CD4-positive, alpha-beta T cell treated with Interleukin-17A for 1 hour (primary cell): ENCODE data around the gene DDX17.

Experiments used
- DNase-seq: peaks from one replicate; pipeline ENCODE4 v3.0.0-alpha.2; 2020

The DDX17 gene

DNA sequence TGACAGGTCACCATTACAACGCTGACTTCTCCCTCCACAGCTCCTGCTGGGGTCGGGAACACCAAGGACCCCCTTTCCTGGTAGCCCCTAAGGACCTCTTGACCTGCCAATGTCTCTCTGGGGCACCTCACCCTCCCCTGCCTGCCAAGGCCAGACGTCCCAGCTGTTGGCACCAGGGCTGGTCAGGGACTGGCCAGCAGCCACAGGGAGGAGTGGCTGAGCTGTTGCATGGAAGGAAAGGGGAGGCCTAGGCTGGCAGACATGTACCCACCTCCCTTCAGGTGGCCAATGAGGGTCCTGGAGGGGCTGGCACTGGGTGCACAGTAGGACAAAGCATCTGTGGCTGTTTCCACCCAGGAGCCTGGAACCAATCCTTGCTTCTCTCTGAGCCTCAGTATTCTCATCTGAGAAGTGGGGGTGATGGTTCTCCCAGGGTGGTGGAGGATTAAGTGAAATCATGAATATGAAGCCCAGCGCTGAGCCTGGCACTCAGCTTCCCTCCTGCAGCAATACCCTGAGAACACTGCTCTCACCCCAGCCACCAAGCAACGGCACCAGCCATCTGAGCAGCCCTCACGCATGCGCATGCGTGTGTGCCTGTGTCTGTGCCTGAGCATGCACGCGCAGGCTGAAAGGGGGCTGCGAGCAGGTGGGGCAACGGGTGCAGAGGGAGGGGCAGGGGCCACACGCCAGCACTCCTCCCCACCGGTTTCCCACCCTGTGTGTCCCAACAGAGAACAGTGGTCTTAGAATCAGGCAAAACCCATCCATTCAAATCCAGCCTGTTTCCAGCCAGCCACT, 57.0 kb downstream of the DDX17 start:
- no peak for DNase-seq

- no peak for DNase-seq
Measured at GRCh38 chr22:38446018-38446601, 60.0 kb downstream of the DDX17 start.

GRCh38 chr22:38444783-38445182, 61.3 kb downstream of the DDX17 start:
- no peak for DNase-seq

GRCh38 chr22:38443628-38444521, 62.2 kb downstream of the DDX17 start:
- no peak for DNase-seq

DNA sequence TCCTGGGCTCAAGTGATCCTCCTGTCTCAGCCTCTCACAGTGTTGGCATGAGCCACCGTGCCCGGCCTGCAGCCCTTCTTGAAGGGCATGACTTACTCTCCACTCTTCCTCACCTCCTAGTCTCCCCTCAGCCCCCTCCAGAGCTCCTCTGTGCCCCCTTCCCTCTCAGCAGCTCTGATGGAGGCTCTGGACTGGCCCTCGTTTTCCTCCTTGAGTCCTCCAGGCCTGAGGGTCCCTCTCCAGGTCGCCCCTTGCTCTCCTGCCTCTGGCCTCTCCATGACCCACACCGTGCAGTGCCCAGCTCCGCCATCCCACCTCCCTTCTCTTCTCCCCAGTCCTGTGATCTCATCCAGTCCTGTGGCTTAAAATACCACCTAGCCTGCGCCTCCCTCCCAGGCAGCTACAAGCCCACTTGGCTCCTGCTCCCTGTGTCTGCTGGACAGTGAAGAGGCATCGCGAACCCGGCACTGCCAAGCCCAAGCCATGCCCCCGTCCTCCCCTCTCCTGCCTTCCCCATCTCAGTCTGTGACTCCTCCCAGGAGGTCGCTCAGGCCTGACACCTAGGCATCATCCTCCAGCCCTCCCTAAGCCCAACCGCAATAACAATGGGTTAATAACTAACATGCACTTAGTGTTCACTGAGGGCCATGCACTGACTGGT, 63.0 kb downstream of the DDX17 start:
- DNase-seq, result no peak

- DNase-seq, result no peak
Measured at GRCh38 chr22:38441620-38442287, 64.4 kb downstream of the DDX17 start.

DNA sequence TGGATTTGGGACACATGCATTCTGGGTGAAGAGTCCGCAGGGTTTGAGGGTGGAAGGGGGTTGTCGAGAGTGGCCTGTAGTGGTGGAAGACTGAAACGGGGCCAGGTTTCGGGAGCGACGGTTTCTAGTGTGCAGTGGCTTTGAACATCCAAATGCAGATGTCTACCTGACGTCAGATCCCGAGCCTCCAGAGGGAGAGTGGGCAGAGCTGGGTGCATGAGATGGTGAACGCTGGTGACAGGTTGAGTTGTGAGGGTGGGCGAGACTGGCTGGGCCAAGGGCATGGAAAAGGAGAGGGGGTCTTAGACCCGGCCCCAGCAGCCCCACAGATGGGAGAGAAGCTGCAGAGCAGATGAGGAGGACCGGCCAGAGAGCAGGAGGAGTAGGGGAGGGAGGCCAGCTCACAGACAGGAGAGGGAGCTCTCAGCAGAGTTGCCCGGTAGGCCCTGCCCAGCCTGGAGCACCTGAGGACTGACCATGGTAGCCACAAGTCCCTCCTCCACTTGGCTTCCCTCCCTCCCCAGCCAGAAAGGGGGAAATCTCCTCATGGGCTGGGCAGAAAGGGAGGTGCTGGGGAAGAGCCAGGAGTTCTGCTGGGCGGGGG, 65.3 kb downstream of the DDX17 start:
- no peak for DNase-seq

GRCh38 chr22:38437416-38437815, 68.7 kb downstream of the DDX17 start:
- DNase-seq, result no peak

DNA sequence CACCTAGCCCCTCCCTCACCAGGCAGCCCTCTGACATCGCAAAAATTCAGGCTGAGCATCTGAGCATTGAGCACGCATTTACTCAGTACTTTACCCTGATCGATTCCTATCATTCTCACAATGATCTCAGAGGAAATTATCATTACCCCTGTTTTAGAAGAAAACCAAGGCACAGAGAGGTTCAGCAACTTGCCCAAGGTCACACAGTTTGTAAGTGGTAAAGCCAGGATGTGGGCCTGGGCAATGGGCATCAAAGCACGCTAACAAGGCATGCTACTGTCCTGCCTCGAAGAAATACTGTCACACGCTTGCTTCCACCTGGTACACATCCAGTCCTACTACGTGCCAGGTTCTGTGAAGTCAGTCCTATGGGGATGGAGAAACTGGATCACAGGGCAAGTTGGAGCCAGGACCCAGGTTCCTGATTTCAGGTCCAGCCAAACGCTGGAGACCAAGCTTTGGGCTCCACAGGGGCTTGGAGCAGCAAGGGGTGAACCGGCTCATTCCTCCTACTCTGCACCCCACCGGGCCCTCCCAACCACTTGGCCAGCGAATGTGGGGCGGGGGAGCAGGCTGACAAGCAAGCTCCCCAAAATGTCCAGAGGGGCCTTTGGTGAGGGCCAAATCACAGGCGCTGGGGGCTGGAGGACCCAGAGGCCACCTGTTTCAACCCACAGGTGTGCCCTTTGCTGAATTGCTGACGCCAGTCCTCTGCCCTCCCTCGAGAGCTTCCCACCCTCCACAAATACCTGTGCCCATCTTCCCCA, 69.3 kb downstream of the DDX17 start:
- DNase-seq, result no peak

- no peak for DNase-seq
Measured at GRCh38 chr22:38435965-38436364, 70.1 kb downstream of the DDX17 start.

- no peak for DNase-seq
Measured at GRCh38 chr22:38435010-38435409, 71.1 kb downstream of the DDX17 start.

DNA sequence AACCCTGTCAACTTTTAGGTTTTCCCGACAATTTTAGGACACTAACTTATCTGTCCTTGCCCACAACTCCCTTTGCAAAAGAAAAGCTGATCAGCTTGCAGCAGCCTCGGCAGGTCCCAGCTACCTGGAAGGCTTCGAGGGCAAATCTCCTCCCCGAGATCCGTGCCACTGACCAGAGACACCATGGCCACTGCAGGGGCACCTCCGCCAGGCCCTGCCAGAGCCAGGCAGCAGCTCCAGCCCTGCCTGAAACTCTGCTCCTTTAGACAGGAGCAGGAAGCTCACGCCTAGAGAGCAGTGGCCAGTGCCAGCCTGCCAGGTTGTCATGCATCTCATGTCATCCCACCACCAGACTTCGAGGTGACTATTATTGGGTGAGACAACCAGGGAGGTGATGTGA, 72.2 kb downstream of the DDX17 start:
- no peak for DNase-seq
